Hematopoietic multipotent progenitor cell treated with erythropoietin and hydrocortisone succinate and interleukin-3 and kit ligand, for 17 days (in vitro differentiated cells): Measurements from ENCODE around the gene PLA2G2D.

Experiments
- DNase-seq: peaks from one replicate; pipeline ENCODE4 v3.0.0-alpha.2; 2015; ENCODE audit warnings: low spot score

PLA2G2D gene

DNA sequence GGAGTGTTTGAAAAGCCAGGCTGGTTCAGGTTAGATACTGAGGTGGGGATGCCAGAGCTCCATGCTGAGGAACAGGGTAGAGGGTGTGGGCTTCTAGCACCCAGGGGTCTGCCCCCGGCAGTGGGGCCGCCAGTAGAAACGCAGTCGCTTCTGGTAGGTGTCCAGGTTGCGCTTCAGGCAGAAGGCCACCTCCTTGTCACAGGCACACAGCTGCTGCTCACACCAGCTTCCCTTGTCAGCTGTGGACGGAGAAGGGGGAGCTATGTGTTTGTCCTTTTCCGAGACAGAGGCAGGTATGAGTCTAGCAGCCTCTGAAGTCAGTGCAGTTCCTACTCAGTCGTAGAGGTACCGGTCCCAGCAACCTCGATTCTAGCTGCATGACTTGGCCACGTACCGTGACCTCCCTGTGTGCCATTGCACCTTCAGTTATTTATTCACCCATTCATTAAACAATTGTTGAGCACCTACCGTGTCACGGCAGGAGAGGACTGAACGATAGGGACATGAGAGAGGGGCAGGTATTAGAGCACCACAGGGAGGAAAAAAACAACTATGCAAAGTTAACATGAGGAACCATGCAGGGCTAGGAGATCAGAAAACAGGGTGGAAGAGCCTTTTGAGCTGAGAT is 5.2 kb downstream of the PLA2G2D start:
- no peak for DNase-seq

DNA sequence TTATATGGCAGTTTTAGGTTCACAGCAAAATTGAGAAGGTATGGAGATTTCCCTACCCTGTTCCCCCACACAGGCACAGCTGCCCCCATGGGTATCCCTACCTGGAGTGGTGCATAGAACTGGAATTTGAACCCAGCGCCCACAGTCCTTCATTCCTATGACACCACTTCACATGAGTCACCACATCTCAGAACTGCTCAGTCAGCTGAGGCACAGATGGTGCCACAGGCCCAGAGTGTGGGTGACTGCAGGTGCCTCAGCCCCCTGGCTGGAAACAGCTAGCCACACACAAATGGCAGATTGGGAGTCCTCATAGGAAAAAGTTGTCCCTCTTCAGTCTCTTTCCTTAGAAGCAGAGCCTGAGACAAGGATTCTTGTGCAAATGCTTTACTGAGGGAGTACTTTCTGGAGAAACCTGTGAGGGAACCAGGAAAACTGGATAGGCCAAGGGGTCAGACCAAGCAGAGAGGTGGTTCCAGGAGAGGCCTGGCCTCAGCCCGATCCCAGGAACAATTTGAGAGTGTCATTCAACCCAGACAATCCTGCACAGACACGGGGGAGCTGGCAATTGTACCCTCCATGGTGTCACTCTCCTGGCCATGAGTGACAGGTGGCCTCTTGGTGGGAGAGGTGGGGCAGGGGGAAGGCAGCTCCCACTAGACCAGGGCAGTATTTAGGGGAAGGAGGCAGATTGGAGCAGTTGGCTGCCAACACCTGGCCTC is 6.9 kb downstream of the PLA2G2D start:
- DNase-seq: no peak

GRCh38 chr1:20111452-20111851 is 7.9 kb downstream of the PLA2G2D start:
- no peak for DNase-seq

- DNase-seq: no peak
Observed at GRCh38 chr1:20110679-20111078, 8.7 kb downstream of the PLA2G2D start.

DNA sequence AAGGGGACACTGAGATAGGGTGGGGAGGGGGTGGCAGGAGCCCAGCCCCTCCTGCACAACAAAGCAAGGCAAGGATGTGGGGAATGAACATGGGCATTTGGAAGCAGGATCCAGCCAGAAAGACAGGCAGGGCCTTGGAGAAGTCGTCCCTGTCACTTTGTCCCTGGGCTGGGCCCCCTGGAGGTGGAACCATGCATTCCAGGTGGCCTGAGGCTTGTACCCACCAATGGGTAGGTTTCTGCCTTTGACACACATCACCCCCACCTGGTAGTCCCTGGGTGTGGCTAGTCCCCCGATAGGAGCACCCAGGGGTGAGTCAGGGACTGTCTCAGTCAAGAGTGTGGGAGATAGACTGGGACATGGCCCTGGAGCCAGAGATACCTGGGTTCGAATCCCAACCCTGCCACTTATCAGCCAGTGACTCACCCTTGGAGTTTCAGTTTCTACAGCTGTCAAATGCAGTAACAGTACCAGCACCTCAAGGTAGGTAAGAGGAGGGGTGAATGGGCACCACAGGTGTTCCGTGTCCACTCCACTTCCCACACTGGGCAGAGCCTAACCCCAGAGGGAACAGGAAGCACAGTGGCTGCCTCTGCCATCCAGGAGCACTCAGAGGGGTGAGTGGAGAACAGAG is 10.0 kb downstream of the PLA2G2D start:
- no peak for DNase-seq

- DNase-seq: no peak
Observed at GRCh38 chr1:20108366-20109123, 10.8 kb downstream of the PLA2G2D start.

GRCh38 chr1:20107796-20108195 is 11.5 kb downstream of the PLA2G2D start:
- DNase-seq: no peak

GRCh38 chr1:20107351-20107750 is 12.0 kb downstream of the PLA2G2D start:
- no peak for DNase-seq

DNA sequence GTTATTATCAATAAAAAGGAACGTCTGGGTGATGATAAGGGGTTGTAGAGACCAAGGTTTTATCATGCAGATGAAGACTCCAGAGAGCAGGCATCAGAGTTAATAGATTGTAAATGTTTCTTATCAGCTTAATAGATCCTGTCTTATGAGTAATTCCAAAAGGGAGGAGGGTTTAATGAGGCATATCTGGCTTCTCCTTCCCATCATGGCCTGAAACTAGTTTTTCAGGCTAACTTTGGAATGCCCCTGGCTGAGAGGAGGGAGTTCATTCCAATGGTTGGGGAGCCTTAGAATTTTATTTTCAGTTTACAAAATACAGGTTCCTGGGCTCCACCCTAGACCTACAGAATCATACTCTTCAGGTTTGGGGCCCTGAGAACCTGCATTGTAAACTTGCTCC is 13.5 kb downstream of the PLA2G2D start:
- no peak for DNase-seq

- DNase-seq: no peak
Observed at GRCh38 chr1:20102875-20103274, 16.5 kb downstream of the PLA2G2D start.

DNA sequence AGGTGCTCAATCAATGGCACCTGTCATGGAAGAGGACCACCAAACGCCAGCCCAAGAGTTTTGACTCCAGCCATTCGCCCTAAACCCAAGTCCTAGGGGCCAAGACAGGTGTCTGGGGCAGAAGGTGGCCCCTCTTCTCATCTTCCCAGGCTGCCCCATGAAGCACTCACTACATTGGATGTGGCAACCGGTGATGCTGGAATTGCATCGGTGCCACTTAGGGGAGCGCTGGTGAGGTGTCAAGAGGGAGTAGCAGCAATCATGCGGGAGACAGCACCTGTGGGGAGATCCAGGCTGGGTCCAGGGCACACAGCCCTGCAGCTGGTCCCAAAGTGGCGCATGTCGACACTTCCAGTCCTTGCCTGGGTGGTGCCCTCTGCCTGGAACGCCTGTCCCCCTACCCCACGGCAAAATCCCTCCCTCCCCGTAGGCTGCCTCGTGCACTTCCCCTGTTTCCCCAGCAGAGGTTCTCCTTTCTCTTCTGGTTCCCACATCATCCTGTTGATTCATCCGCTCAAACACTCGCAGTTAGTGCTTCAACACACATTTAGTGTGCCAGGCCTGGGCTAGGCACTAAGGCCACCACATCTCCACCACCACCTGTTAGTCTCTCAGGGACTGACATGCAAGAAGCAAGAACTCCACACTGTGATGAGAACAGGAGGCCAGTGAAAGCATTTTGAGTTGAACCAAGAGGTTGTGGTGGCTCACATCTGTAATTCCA is 18.5 kb downstream of the PLA2G2D start:
- no peak for DNase-seq

DNA sequence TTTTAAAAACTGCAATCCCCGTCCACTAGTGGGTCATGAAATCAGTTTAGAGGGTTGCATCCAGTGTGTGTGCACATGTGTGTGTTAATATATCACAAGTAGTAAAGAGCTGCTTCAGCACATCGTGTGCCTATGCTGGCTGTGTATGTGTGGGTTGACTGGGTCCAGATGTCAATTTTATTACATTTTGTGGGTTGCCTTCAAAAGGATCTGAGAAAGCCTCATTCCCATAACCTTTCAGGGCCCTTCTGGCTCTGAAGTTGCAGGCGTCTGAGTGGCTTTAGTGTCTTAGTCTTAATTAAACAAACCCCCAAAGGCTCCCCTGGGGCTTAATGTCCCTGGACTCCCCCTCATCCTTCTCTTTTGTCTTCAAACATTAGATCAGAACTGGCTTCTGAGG is 19.8 kb downstream of the PLA2G2D start:
- DNase-seq: no peak

DNA sequence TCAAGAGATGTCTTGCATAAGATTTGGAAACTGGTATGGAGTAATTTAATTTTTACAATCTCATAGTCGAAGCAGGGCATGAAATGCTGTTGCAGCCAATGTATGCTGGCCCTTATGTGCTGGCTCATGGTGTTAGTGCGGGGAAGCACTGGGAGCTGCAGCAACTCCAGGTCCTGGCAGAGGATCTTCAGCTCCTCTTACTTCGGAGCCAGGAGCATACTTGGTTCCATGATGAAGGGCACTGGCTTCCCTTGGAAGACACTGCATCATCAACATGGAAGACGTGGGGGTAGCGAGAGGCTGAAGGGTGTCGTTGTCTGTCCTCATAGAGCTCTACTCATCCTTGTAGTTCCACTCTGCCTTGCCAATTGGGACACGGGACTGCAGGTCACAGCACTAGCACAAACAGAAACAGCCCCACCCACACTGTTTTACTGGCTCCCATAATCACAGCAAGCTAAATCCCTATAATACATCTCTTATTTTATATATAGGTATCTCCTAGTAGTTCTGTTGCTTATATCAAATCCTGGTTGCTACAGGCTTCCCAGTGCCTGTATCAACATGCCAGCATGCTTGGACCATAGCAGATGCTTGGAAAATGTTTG is 22.4 kb downstream of the PLA2G2D start:
- DNase-seq: no peak

DNA sequence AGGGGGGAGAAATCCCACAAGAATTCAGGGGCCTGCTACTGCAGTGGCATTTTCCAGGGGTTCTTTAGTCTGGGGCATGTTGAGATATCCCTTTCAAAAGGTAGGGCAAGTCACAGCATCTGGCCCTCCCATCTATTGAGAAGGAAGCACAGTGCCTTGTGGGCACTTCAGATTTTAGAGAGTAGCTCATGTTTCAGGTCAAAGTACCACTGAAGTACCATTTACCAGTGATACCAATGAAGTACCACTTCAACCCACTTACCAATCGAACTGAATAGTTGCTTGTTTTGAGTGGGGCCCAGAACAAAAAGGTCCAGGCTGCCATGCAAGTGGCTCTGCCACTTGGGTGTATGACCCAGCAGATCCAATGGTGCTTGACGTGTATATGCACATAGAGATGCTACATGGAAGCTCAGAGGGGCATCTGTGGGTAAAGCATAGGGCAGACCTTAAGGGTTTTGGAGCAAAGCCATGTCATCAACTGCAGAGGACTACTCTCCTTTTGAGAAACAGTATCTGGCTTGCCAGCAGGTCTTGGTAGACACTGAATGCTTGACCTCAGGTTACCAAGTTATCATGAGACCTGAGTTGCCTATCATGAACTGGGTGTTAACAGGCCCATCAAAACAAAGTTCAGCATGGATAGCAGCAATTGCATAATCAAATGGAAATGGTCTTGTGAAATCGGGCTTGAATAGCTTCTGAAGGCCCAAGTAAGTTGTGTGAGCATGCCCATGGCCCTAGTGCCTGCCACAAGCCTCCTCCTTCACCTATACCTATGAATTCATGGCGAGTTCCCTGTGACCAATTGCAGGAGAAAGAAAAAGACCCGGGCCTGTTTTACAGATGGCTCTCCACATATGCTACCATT is 23.5 kb downstream of the PLA2G2D start:
- no peak for DNase-seq

DNA sequence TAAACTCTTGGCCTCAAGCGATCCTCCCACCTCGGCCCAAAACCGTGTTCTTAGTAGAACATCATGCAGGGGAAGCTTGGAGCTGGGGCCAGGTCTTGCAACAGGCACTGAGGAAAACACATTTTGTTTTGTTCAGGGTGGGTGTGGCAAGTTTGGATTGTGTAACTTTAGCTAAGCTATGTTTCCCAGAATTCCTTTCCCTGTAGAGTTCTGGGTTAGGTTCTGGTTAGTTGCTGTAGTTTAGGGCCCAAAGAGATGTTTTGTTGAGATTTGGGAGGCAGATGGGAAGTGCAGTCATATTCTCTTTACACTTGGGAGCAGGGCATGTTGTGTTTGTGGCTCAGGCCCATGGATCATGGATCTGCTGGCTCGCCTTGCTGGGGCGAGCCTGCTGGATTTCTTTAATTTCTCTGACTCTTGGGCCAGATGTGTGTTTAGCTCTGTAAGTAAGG is 25.4 kb downstream of the PLA2G2D start:
- no peak for DNase-seq

DNA sequence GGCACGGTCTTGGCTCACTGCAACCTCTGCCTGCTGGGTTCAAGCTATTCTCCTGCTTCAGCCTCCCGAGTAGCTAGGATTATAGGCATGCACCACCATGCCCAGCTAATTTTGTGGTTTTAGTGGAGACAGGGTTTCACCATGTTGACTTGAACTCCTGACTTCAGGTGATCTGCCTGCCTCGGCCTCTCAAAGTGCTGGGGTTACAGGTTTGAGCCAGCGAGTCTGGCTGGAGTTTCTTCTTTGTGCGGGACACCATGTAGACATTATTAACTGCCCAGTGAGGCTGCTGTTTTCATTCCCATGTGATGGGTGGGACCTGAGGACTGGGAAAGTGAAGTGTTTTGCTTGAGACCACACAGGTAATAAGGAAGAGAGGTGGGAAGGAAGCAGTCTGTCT is 26.0 kb downstream of the PLA2G2D start:
- no peak for DNase-seq

DNA sequence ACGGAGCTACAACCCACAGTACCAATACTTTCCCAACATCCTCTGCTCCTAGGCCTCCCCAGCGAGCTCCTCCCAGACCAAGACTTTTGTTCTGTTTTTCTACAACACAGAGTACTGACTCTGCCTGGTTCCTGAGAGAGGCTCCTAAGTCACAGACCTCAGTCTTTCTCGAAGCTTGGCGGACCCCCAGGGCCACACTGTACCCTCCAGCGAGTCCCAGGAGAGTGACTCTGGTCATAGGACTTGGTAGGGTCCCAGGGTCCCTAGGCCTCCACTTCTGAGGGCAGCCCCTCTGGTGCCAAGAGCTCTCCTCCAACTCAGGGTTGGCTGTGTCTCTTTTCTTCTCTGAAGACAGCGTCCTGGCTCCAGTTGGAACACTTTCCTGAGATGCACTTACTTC is 28.7 kb downstream of the PLA2G2D start:
- DNase-seq: no peak

- DNase-seq: no peak
Observed at GRCh38 chr1:20090119-20090518, 29.2 kb downstream of the PLA2G2D start.

GRCh38 chr1:20089328-20090077 is 29.8 kb downstream of the PLA2G2D start:
- DNase-seq: no peak

DNA sequence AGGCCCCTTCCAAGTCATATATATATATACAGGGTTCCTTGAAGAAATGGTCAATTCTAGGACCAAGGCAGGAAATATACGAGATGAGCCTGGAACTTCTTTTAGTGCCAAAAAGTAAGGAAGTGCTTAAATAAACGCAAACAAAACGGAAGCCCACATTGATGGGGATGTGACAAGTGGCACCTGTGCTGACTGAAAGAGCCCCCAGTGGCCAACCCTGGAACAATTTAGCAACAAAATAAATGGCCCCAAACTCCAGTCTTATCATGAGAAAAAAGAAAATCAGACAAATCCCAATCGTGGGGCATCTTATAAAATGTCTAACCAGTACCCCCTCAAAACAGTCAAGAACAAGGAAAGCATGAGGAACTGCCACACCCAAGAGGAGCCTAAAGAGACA is 31.7 kb downstream of the PLA2G2D start:
- no peak for DNase-seq
